Esophagus squamous epithelium (tissue), 4 donors: ENCODE data around the gene TSEN54.

Experiments used
- CTCF ChIP-seq, 6 experiments: fragments of 450-650 bp in 4 of 6; fragments of 200-600 bp in 2 of 6; sonication (generic) in 2 of 6; IDR thresholded peaks; one replicate each; pipeline ENCODE4 v1.5.1; 2016 to 2019; ENCODE audit warnings: antibody characterized with exemption in 6 of 6, mild to moderate bottlenecking in 4 of 6, moderate library complexity in 4 of 6
- POLR2A ChIP-seq, 4 donors: fragments of 450-650 bp; IDR thresholded peaks; one replicate each; pipeline ENCODE4 v1.6.1; 2017; ENCODE audit warnings: antibody characterized with exemption in 4 of 4, mild to moderate bottlenecking in 4 of 4, moderate library complexity in 3 of 4

GRCh38 chr17:75468291-75468754 lies 48.0 kb upstream of the TSEN54 start:
- TF ChIP-seq CTCF (IDR thresholded peaks at IDR 0.05) (no peak), POLR2A (IDR thresholded peaks at IDR 0.05) (no peak)
